HG02973 (cell line): ENCODE results near the gene COL23A1.
"Not testable (repeated sequence)": the region's sequence is repeated elsewhere in the genome, so short reads cannot be mapped to it uniquely, and the experiment has no call there.

Source experiments
- ATAC-seq: cut with Tn5 transposase; IDR thresholded peaks from one replicate; pipeline ENCODE4 v1.9.1; 2021; ENCODE audit warnings: moderate library complexity; ENCODE audit not compliant: unreplicated experiment

Gene COL23A1

GRCh38 chr5:178204935-178205748 is 385.1 kb downstream of the COL23A1 start:
- peak; percentile 50 for ATAC-seq

GRCh38 chr5:178204182-178204934 is 385.8 kb downstream of the COL23A1 start, which contains the start of gene HNRNPAB:
TSS of gene HNRNPAB (plus strand) at chr5:178204533. CDS start at chr5:178204838, 305 bp downstream.
- ATAC-seq, result peak; percentile 79

GRCh38 chr5:178203670-178204181 is 386.5 kb downstream of the COL23A1 start:
- ATAC-seq, result peak; percentile 5

- no peak for ATAC-seq
These were observed 387.7 kb downstream of the COL23A1 start for GRCh38 chr5:178202541-178202940.

- ATAC-seq, result no peak
These were observed 388.3 kb downstream of the COL23A1 start for GRCh38 chr5:178201927-178202235.

- no peak for ATAC-seq
These were observed 388.8 kb downstream of the COL23A1 start for GRCh38 chr5:178201221-178201926.

GRCh38 chr5:178199581-178200434 is 390.4 kb downstream of the COL23A1 start:
- no peak for ATAC-seq

- ATAC-seq, result no peak
These were observed 391.5 kb downstream of the COL23A1 start for GRCh38 chr5:178198706-178199105.

GRCh38 chr5:178198151-178198550 is 392.0 kb downstream of the COL23A1 start:
- ATAC-seq, result not testable (repeated sequence)

GRCh38 chr5:178196986-178197385 is 393.2 kb downstream of the COL23A1 start:
- no peak for ATAC-seq

GRCh38 chr5:178196281-178196812 is 393.8 kb downstream of the COL23A1 start:
- no peak for ATAC-seq

- ATAC-seq, result no peak
These were observed 396.2 kb downstream of the COL23A1 start for GRCh38 chr5:178194026-178194425.

GRCh38 chr5:178193251-178193809 is 396.9 kb downstream of the COL23A1 start:
- ATAC-seq, result no peak

- no peak for ATAC-seq
These were observed 397.4 kb downstream of the COL23A1 start for GRCh38 chr5:178192787-178193186.

GRCh38 chr5:178192244-178192643 is 397.9 kb downstream of the COL23A1 start:
- no peak for ATAC-seq

GRCh38 chr5:178191661-178192060 is 398.5 kb downstream of the COL23A1 start:
- no peak for ATAC-seq

GRCh38 chr5:178189433-178189832 is 400.8 kb downstream of the COL23A1 start:
- no peak for ATAC-seq
